AML-193 (cell line): ENCODE measurements around the gene KRTAP3-1.

Experiments used
- DNase-seq, 2 experiments: peaks; one replicate each; lab custom pipeline; 2025; lab: John Stamatoyannopoulos, UW

KRTAP3-1 gene

DNA sequence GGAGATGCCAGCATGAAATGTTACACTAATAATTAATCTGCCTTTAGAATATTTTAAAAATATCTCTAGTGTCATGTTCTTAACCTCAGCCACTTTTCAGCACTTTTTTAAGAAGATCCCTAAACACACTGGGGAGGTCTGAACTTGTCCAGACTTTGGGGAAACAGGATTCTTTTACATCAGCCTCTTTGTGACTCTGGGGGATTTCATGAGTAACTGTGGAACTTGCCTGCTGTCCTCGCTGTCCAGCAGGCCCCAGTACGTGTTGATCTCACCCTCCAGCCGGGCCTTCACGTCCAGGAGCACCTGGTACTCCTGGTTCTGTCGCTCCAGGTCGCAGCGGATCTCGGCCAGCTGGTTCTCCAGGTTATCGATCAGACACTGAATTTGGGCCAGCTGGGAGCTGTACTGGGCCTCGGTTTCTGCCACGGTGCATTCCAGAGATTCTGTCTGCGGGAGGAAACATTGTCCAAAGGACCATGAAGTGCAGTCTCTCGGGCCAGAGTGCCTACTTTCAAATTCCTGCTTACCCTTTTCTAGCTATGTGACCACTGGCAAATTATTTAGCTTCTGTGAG is 30.3 kb downstream of the KRTAP3-1 start:
- DNase-seq = no peak

DNA sequence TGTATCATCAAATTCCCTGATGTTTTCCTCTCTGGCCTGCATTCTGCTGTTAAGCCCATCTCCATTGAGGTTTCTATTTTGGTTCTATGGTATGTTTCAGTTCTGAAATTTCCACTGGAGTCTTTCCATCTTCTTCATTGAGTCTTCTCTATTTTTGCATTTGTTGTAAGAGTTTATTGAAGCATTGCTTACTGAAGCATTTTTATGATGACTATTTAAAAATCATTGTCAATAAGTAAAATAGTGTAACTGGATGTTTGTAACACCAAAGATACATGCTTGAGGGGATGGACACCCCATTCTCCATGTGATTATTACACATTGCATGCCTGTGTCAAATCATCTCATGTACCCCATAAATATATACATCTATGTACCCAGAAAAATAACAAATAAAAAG is 33.4 kb downstream of the KRTAP3-1 start:
- no peak for DNase-seq

DNA sequence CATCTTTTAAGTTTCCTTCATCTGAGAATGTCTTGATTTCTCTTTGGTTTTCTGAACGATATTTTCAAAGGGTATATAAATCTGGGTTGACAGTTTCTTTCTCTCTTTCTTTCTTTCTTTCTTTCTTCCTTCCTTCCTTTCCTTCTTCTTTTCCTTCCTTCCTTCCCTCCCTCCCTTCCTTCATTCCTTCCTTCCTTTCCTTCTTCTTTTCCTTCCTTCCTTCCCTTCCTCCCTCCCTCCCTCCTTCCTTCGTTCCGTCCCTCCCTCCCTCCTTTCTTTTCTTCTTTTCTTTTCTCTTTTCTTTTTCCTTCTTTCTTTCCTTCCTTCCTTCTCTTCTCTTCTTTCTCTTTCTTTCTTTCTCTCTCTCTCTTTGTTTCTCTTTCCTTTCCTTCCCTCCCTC is 34.6 kb downstream of the KRTAP3-1 start:
- DNase-seq = no peak

DNA sequence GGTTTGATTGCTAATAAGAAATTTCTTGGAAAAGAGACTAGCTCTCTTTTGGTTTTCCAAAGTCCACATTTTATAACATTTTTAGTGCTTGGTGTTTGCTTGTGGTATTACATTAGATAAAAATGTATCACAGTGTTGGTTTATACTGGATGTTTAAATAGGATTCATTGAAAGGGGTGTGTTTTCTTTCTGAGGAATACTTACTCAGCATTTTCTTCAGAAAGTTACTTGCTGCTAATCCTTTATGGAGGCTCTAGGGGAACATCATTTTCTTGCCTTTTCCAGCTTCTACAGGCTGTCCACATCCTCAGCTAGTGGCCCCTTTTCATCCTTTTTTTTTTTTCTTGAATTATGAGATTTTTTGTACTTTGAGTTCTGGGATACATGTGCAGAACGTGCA is 41.3 kb downstream of the KRTAP3-1 start:
- DNase-seq = no peak

DNA sequence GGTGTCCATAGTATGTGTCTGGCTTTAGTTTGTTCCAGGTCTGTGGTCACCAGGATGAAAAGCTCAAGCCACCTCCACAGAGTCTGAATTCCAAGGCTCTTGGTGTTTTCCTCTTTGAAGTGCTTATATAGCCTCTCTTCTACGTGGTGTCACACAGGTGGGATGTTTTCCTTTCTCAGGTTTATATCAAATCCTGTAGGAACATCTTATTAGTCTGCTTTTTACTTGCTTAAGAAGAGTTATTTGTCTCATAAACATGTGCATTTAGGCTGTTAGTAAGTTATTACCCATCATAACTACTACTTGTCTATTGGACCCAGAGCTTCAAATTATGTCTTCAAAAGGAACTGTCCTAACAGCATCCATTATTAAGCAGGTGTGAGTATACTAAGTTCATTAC is 42.1 kb downstream of the KRTAP3-1 start, which contains the start of gene KRT39:
Gene KRT39, minus strand, starts transcription at position 101 of the 400 bp plus-strand sequence. Its CDS starts 92 bp downstream, at position 9.
- DNase-seq = no peak

DNA sequence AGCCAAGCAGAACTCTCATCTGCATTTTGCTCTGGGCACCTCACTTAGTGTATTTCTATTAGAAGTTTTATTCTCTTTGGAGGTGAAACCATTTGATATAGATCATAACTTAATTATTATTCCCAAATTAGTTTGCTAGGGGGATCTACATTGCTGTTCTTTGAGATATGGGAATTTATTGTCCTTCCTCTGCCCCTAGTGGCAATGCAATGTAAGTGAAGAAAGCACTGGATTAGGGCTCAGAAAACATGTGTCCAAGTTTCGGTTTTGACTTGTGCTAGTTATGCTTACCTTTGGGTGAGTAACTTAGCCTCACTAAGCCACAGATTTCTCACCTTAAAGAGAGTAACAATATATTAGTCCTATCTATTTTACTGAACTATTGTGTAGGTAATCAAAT is 45.1 kb downstream of the KRTAP3-1 start:
- DNase-seq = peak; percentile 27 to 32

DNA sequence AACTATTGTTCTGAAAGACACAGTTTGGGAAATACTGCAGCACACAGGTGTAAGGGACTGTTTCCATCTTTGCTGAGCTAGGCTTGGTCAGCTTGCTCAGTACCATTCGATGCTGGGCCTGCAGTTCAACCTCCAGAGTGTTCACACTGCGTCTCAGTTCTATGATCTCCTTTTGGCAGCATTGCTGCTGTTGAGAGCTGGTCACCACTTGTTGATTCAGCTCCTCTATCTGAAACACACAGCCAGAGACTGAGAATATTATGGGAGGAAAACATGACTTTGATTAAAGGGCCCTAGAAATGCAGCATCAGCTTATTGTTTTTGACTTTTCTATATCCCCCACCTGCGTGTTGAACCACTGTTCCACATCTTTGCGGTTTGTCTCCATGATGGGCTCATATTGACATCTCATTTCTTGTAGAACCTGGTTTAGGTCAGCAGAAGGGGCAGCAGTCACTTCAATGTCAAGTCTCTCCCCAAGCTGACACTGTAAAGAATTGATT is 46.8 kb downstream of the KRTAP3-1 start:
- DNase-seq = no peak

DNA sequence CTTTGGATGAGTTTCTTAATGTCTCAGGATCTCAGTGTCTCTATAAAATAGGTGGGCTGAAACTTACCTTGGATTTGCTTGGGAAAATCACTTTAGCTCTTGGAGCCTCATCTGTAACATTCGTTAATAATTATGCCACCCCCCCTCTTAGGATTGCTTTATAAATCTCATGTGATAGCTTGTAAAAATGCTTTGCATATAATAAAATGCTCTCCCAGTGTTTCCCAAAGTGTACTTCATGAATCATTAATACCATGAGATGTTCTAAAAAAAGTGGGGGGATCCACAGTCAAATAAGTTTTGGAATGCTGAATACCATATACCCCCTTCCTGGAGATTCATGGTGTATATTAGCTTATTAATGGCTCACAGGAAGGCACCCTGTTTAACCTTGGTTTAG is 47.3 kb downstream of the KRTAP3-1 start:
- DNase-seq = no peak

DNA sequence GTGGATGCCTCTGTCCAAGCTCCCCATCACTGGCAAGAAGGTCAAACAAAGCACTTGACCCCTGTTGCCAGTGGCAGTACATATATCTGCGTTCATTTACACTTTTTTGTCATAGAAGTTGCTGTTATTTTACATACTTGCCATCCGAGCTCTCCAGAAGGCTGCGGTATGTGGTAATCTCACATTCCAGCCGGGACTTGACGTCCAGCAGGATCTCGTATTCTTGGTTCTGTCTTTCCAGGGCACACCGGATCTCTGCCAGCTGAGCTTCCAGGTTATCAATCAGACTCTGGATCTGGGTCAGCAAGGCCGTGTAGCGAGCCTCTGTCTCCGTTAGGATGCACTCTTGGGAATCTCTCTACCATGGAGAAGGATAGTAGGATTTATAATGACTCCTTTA is 48.8 kb downstream of the KRTAP3-1 start:
- no peak for DNase-seq
